OCI-LY3 (cell line): Measurements from ENCODE around the gene CSTA.

Source experiments
- H2AFZ ChIP-seq: fragments of 200-600, 300-600 bp; shearing (Covaris generic); 2 replicates; pipeline ENCODE4 v1.6.0; 2014; ENCODE audit warnings: antibody characterized with exemption, low read depth, low read length
- H3K27ac ChIP-seq: fragments of 200-600, 300-600 bp; sonication (generic); 2 replicates; pipeline ENCODE4 v1.5.1; 2014; ENCODE audit warnings: mild to moderate bottlenecking, low read length, moderate library complexity, mixed read lengths
- H3K27me3 ChIP-seq: fragments of 200-600, 300-600 bp; sonication (generic); 2 replicates; pipeline ENCODE4 v1.6.1; 2014; ENCODE audit warnings: low read depth, low read length, mixed read lengths
- H3K36me3 ChIP-seq: fragments of 200-600, 300-600 bp; sonication (generic); replicated peaks from 2 replicates; pipeline ENCODE3; 2014; ENCODE audit warnings: low read depth, low read length, mixed read lengths
- H3K4me1 ChIP-seq: fragments of 300-600, 200-600 bp; sonication (generic); 2 replicates; pipeline ENCODE4 v1.6.1; 2014; ENCODE audit warnings: low read length, mixed read lengths
- H3K4me2 ChIP-seq: fragments of 200-600, 300-600 bp; sonication (generic); 2 replicates; pipeline ENCODE4 v1.6.1; 2014; ENCODE audit warnings: low read length, mixed read lengths
- H3K4me3 ChIP-seq: fragments of 300-600, 200-600 bp; sonication (generic); 2 replicates; pipeline ENCODE4 v1.5.1; 2014; ENCODE audit warnings: antibody characterized with exemption, mild to moderate bottlenecking, low read length, moderate library complexity
- H3K79me2 ChIP-seq: fragments of 300-600, 200-600 bp; shearing (Covaris generic); 2 replicates; pipeline ENCODE4 v1.6.1; 2014; ENCODE audit warnings: mild to moderate bottlenecking, low read length, mixed read lengths
- H3K9ac ChIP-seq: fragments of 300-600, 200-600 bp; shearing (Covaris generic); 2 replicates; pipeline ENCODE4 v1.6.0; 2014; ENCODE audit warnings: mild to moderate bottlenecking, low read length, moderate library complexity
- H3K9me3 ChIP-seq: fragments of 200-600, 300-600 bp; shearing (Covaris generic); 2 replicates; pipeline ENCODE4 v1.6.1; 2014; ENCODE audit warnings: low read length, mixed read lengths; ENCODE audit not compliant: insufficient read depth
- H4K20me1 ChIP-seq: fragments of 200-600, 300-600 bp; sonication (generic); 2 replicates; pipeline ENCODE4 v1.6.1; 2016; ENCODE audit warnings: low read length, mixed read lengths; ENCODE audit not compliant: insufficient read depth
- CTCF ChIP-seq: fragments of 200-600, 300-600 bp; sonication (generic); IDR thresholded peaks from 2 replicates; pipeline ENCODE4 v1.5.1; 2014; ENCODE audit warnings: antibody characterized with exemption, low read length, low read depth
- EZH2phosphoT487 ChIP-seq: fragments of 200-600 bp; shearing (Covaris generic); IDR thresholded peaks from 2 replicates; pipeline ENCODE4 v1.6.1; 2018; ENCODE audit warnings: antibody characterized with exemption, mixed run types, low read depth

Gene CSTA, protein sequence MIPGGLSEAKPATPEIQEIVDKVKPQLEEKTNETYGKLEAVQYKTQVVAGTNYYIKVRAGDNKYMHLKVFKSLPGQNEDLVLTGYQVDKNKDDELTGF

GRCh38 chr3:122324871-122325323 lies at the start of gene CSTA:
TSS of gene CSTA (plus strand) at chr3:122325248. CDS start at chr3:122325293, 45 bp downstream.
- no peak for TF ChIP-seq CTCF
- TF ChIP-seq EZH2phosphoT487 = no peak
- Histone ChIP-seq H3K4me2 (peak within 1 kb of the TSS; percentile 31), H2AFZ (no peak within 1 kb of the TSS; the same call in 1 of the 2 replicates)

GRCh38 chr3:122281891-122282290 lies 43.2 kb upstream of the CSTA start:
- no peaks in the 10 kb centered on the region for H3K9me3 ChIP-seq
- no peaks in the 10 kb centered on the region for H3K4me1 ChIP-seq
- H3K79me2 ChIP-seq = no peaks in the 10 kb centered on the region
- TF ChIP-seq CTCF (no peak), EZH2phosphoT487 (no peak)
- H3K27me3 ChIP-seq = no peaks in the 10 kb centered on the region
- H3K36me3 ChIP-seq = no peaks in the 10 kb centered on the region
- no peak overlapping the region for H3K4me3 ChIP-seq
- H3K9ac ChIP-seq = no peak overlapping the region
- H3K4me2 ChIP-seq = no peak overlapping the region
- no peak overlapping the region for H2AFZ ChIP-seq
- no peaks in the 10 kb centered on the region for H4K20me1 ChIP-seq
- H3K27ac ChIP-seq = no peak overlapping the region

More at GRCh38 chr3:122324871-122325323, at the start of gene CSTA:
- Histone ChIP-seq H3K27ac (no peak within 1 kb of the TSS), H3K9me3 (no peaks in the 10 kb centered on the region), H3K4me1 (peaks cover 25% of the 10 kb centered on the region), H3K4me3 (peak within 1 kb of the TSS; percentile 15; the same call in 1 of the 2 replicates), H3K36me3 (no peaks in the 10 kb centered on the region), H3K27me3 (no peaks in the 10 kb centered on the region), H3K9ac (no peak within 1 kb of the TSS), H3K79me2 (no peaks in the 10 kb centered on the region), H4K20me1 (no peaks in the 10 kb centered on the region)

- Histone ChIP-seq H3K9me3 (no peaks in the 10 kb centered on the region), H4K20me1 (no peaks in the 10 kb centered on the region), H3K36me3 (no peaks in the 10 kb centered on the region), H3K9ac (no peak overlapping the region), H3K4me1 (no peaks in the 10 kb centered on the region), H3K27ac (no peak overlapping the region), H2AFZ (no peak overlapping the region), H3K4me3 (no peak overlapping the region), H3K4me2 (no peak overlapping the region), H3K27me3 (no peaks in the 10 kb centered on the region), H3K79me2 (no peaks in the 10 kb centered on the region)
- TF ChIP-seq EZH2phosphoT487 (no peak), CTCF (no peak)
These were observed 41.1 kb upstream of the CSTA start for GRCh38 chr3:122283796-122284445.

DNA sequence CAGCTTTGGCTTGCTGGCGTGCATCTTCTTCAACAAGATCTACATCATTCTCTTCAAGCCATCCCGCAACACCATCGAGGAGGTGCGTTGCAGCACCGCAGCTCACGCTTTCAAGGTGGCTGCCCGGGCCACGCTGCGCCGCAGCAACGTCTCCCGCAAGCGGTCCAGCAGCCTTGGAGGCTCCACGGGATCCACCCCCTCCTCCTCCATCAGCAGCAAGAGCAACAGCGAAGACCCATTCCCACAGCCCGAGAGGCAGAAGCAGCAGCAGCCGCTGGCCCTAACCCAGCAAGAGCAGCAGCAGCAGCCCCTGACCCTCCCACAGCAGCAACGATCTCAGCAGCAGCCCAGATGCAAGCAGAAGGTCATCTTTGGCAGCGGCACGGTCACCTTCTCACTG lies 40.6 kb upstream of the CSTA start:
- H3K9me3 ChIP-seq = no peaks in the 10 kb centered on the region
- H3K36me3 ChIP-seq = no peaks in the 10 kb centered on the region
- H3K4me1 ChIP-seq = no peaks in the 10 kb centered on the region
- no peaks in the 10 kb centered on the region for H4K20me1 ChIP-seq
- TF ChIP-seq EZH2phosphoT487 (no peak), CTCF (no peak)
- no peak overlapping the region for H3K4me3 ChIP-seq
- H3K9ac ChIP-seq = no peak overlapping the region
- no peak overlapping the region for H3K4me2 ChIP-seq
- no peaks in the 10 kb centered on the region for H3K27me3 ChIP-seq
- no peak overlapping the region for H2AFZ ChIP-seq
- no peaks in the 10 kb centered on the region for H3K79me2 ChIP-seq
- H3K27ac ChIP-seq = no peak overlapping the region
